MG63 (cell line): ENCODE measurements around the gene BCL2L11. TPM values are rescaled to one million over a fixed set of nuclear protein-coding genes. Genes with fewer than 3 reads are reported as not detected.

Experiments
- DNase-seq: peaks from one replicate; pipeline ENCODE4 v3.0.0-alpha.2; 2020
- H3K27me3 ChIP-seq: fragments of 250-450 bp; sonication (Bioruptor Pico); 2 replicates; pipeline ENCODE4 v1.5.1; 2020; ENCODE audit warnings: mild to moderate bottlenecking, moderate library complexity
- H3K36me3 ChIP-seq: fragments of 250-450 bp; sonication (Bioruptor Pico); 2 replicates; pipeline ENCODE4 v1.5.1; 2020; ENCODE audit warnings: mild to moderate bottlenecking, moderate library complexity
- H3K4me3 ChIP-seq: fragments of 250-450 bp; sonication (Bioruptor Pico); 2 replicates; pipeline ENCODE4 v1.5.1; 2020; ENCODE audit warnings: mild to moderate bottlenecking, moderate library complexity
- H3K9me3 ChIP-seq: fragments of 250-450 bp; sonication (Bioruptor Pico); 2 replicates; pipeline ENCODE4 v1.5.1; 2020; ENCODE audit warnings: mild to moderate bottlenecking, moderate library complexity
- total RNA-seq: library from RNA; depleted of rRNA; stranded (reverse); fragments of >200 nt; shearing (Covaris generic); gene quantifications from 2 replicates; pipeline ENCODE4 v1.2.3, GENCODE V29; 2014; ENCODE audit warnings: low replicate concordance

The BCL2L11 gene
- total RNA-seq, 1 experiment from 2014 or later = 1.8 TPM

- no peaks in the 10 kb centered on the region for H3K36me3 ChIP-seq
- no peaks in the 10 kb centered on the region for H3K9me3 ChIP-seq
- no peak overlapping the region for H3K4me3 ChIP-seq
- no peaks in the 10 kb centered on the region for H3K27me3 ChIP-seq
- no peak for DNase-seq
Measured at GRCh38 chr2:111173338-111173737, 52.6 kb downstream of the BCL2L11 start.

- no peaks in the 10 kb centered on the region for H3K27me3 ChIP-seq
- DNase-seq = no peak
- H3K36me3 ChIP-seq = no peaks in the 10 kb centered on the region
- no peak overlapping the region for H3K4me3 ChIP-seq
- H3K9me3 ChIP-seq = no peaks in the 10 kb centered on the region
Measured at GRCh38 chr2:111173856-111174255, 53.1 kb downstream of the BCL2L11 start.

GRCh38 chr2:111175615-111176014 lies 54.9 kb downstream of the BCL2L11 start:
- H3K27me3 ChIP-seq = no peaks in the 10 kb centered on the region
- H3K9me3 ChIP-seq = no peaks in the 10 kb centered on the region
- DNase-seq = no peak
- no peaks in the 10 kb centered on the region for H3K36me3 ChIP-seq
- no peak overlapping the region for H3K4me3 ChIP-seq

- no peaks in the 10 kb centered on the region for H3K36me3 ChIP-seq
- H3K27me3 ChIP-seq = no peaks in the 10 kb centered on the region
- H3K9me3 ChIP-seq = no peaks in the 10 kb centered on the region
- H3K4me3 ChIP-seq = no peak overlapping the region
- DNase-seq = no peak
Measured at GRCh38 chr2:111176388-111176787, 55.7 kb downstream of the BCL2L11 start.

- Histone ChIP-seq H3K36me3 (no peaks in the 10 kb centered on the region), H3K27me3 (no peaks in the 10 kb centered on the region), H3K4me3 (no peak overlapping the region), H3K9me3 (no peaks in the 10 kb centered on the region)
- DNase-seq = no peak
Measured at GRCh38 chr2:111176867-111177266, 56.2 kb downstream of the BCL2L11 start.

GRCh38 chr2:111178296-111178695 lies 57.6 kb downstream of the BCL2L11 start:
- no peaks in the 10 kb centered on the region for H3K36me3 ChIP-seq
- H3K9me3 ChIP-seq = no peaks in the 10 kb centered on the region
- H3K27me3 ChIP-seq = no peaks in the 10 kb centered on the region
- H3K4me3 ChIP-seq = no peak overlapping the region
- DNase-seq = no peak

- no peaks in the 10 kb centered on the region for H3K36me3 ChIP-seq
- H3K9me3 ChIP-seq = no peaks in the 10 kb centered on the region
- no peak overlapping the region for H3K4me3 ChIP-seq
- peak; percentile 21 for DNase-seq
- no peaks in the 10 kb centered on the region for H3K27me3 ChIP-seq
Measured at GRCh38 chr2:111178730-111179405, 58.2 kb downstream of the BCL2L11 start.

- no peaks in the 10 kb centered on the region for H3K27me3 ChIP-seq
- H3K4me3 ChIP-seq = no peak overlapping the region
- no peaks in the 10 kb centered on the region for H3K9me3 ChIP-seq
- DNase-seq = no peak
- no peaks in the 10 kb centered on the region for H3K36me3 ChIP-seq
Measured at GRCh38 chr2:111182121-111182520, 61.4 kb downstream of the BCL2L11 start.

GRCh38 chr2:111182740-111183139 lies 62.0 kb downstream of the BCL2L11 start:
- no peak overlapping the region for H3K4me3 ChIP-seq
- no peak for DNase-seq
- no peaks in the 10 kb centered on the region for H3K9me3 ChIP-seq

GRCh38 chr2:111184725-111185310 lies 64.1 kb downstream of the BCL2L11 start:
- DNase-seq = peak; percentile 63
- Histone ChIP-seq H3K27me3 (no peaks in the 10 kb centered on the region), H3K4me3 (no peak overlapping the region), H3K9me3 (no peaks in the 10 kb centered on the region), H3K36me3 (no peaks in the 10 kb centered on the region)

More at GRCh38 chr2:111182740-111183139, 62.0 kb downstream of the BCL2L11 start:
- H3K27me3 ChIP-seq = no peaks in the 10 kb centered on the region
- H3K36me3 ChIP-seq = no peaks in the 10 kb centered on the region

- H3K36me3 ChIP-seq = no peaks in the 10 kb centered on the region
- no peaks in the 10 kb centered on the region for H3K27me3 ChIP-seq
- H3K9me3 ChIP-seq = no peaks in the 10 kb centered on the region
- no peak for DNase-seq
- no peak overlapping the region for H3K4me3 ChIP-seq
Measured at GRCh38 chr2:111185361-111186022, 64.8 kb downstream of the BCL2L11 start.

GRCh38 chr2:111186121-111186715 lies 65.5 kb downstream of the BCL2L11 start:
- DNase-seq = no peak
- no peaks in the 10 kb centered on the region for H3K27me3 ChIP-seq
- no peaks in the 10 kb centered on the region for H3K36me3 ChIP-seq
- no peaks in the 10 kb centered on the region for H3K9me3 ChIP-seq
- H3K4me3 ChIP-seq = no peak overlapping the region

- Histone ChIP-seq H3K27me3 (no peaks in the 10 kb centered on the region), H3K36me3 (no peaks in the 10 kb centered on the region), H3K4me3 (no peak overlapping the region), H3K9me3 (no peaks in the 10 kb centered on the region)
- no peak for DNase-seq
Measured at GRCh38 chr2:111186933-111187332, 66.2 kb downstream of the BCL2L11 start.

- Histone ChIP-seq H3K9me3 (no peaks in the 10 kb centered on the region), H3K36me3 (no peaks in the 10 kb centered on the region), H3K4me3 (no peak overlapping the region), H3K27me3 (no peaks in the 10 kb centered on the region)
- no peak for DNase-seq
Measured at GRCh38 chr2:111188681-111189080, 68.0 kb downstream of the BCL2L11 start.

GRCh38 chr2:111189106-111189505 lies 68.4 kb downstream of the BCL2L11 start:
- H3K36me3 ChIP-seq = no peaks in the 10 kb centered on the region
- H3K4me3 ChIP-seq = no peak overlapping the region
- no peak for DNase-seq
- H3K9me3 ChIP-seq = no peaks in the 10 kb centered on the region
- no peaks in the 10 kb centered on the region for H3K27me3 ChIP-seq

- Histone ChIP-seq H3K27me3 (no peaks in the 10 kb centered on the region), H3K9me3 (no peaks in the 10 kb centered on the region), H3K4me3 (no peak overlapping the region), H3K36me3 (no peaks in the 10 kb centered on the region)
- no peak for DNase-seq
Measured at GRCh38 chr2:111190816-111191540, 70.3 kb downstream of the BCL2L11 start.

GRCh38 chr2:111191877-111192276 lies 71.2 kb downstream of the BCL2L11 start:
- DNase-seq = no peak
- Histone ChIP-seq H3K9me3 (no peaks in the 10 kb centered on the region), H3K36me3 (no peaks in the 10 kb centered on the region), H3K4me3 (no peak overlapping the region), H3K27me3 (no peaks in the 10 kb centered on the region)
